H1 (cell line): ENCODE results near the gene TFAP2C. TPM values are rescaled to one million over a fixed set of nuclear protein-coding genes. Genes with fewer than 3 reads are reported as not detected.

Experiments used
- CTCF ChIA-PET: fragments of 300-600 bp; sonication (Branson Sonifier 250); formaldehyde crosslinking; loops from one replicate; lab custom pipeline; 2021; ENCODE audit not compliant: partially characterized antibody; lab: Charles Lee
- POLR2A ChIA-PET: fragments of 300-600 bp; sonication (Branson Sonifier 250); formaldehyde crosslinking; loops from one replicate; lab custom pipeline; 2021; ENCODE audit warnings: inconsistent platforms; ENCODE audit not compliant: partially characterized antibody; lab: Charles Lee
- DNase-seq, 2 experiments: peaks; one replicate each; pipeline versions ENCODE4 v3.0.0 to v3.0.0-alpha.2; 2010 to 2022; ENCODE audit warnings: low spot score in 2 of 2, low read depth in 1 of 2, mixed read lengths in 1 of 2
- FAIRE-seq: peaks from 2 replicates; lab custom pipeline; 2011; peaks lifted over from hg19 to GRCh38; lab: Jason Lieb, UNC
- H2AFZ ChIP-seq: 2 replicates; pipeline ENCODE4 v1.8.1; 2012; ENCODE audit warnings: low read length, inconsistent platforms
- H2AK5ac ChIP-seq: 2 replicates; pipeline ENCODE4 v1.6.1; 2013; ENCODE audit warnings: low read depth, low read length
- H2BK120ac ChIP-seq: replicated peaks from 2 replicates; pipeline ENCODE3; 2013; ENCODE audit warnings: low read depth, low read length, inconsistent platforms
- H2BK12ac ChIP-seq: 2 replicates; pipeline ENCODE4 v1.6.1; 2013; ENCODE audit warnings: low read depth, low read length
- H2BK15ac ChIP-seq: 2 replicates; pipeline ENCODE4 v1.6.1; 2013; ENCODE audit warnings: low read length
- H2BK20ac ChIP-seq: 2 replicates; pipeline ENCODE4 v1.6.1; 2013; ENCODE audit warnings: low read length
- H2BK5ac ChIP-seq: 2 replicates; pipeline ENCODE4 v1.6.1; 2013; ENCODE audit warnings: low read depth, low read length
- H3K14ac ChIP-seq: 2 replicates; pipeline ENCODE4 v1.6.1; 2013; ENCODE audit warnings: inconsistent platforms; ENCODE audit not compliant: insufficient read length
- H3K18ac ChIP-seq: 2 replicates; pipeline ENCODE4 v1.6.1; 2013; ENCODE audit warnings: low read length; ENCODE audit errors: extremely low read depth
- H3K23ac ChIP-seq: 2 replicates; pipeline ENCODE4 v1.6.1; 2013; ENCODE audit warnings: inconsistent platforms; ENCODE audit not compliant: insufficient read length
- H3K23me2 ChIP-seq: 2 replicates; pipeline ENCODE4 v1.6.1; 2013; ENCODE audit warnings: low read depth, low read length
- H3K27ac ChIP-seq: 2 replicates; pipeline ENCODE4 v1.6.1; 2011; ENCODE audit warnings: low read depth, low read length, inconsistent platforms
- H3K27me3 ChIP-seq, 4 experiments: replicated peaks in 1 of 4; 1 replicate in 1 of 4; 2 replicates in 3 of 4; pipeline versions ENCODE4 v1.6.1 to v1.8.1; 2011 to 2013; ENCODE audit warnings: low read length in 3 of 4, mild to moderate bottlenecking in 3 of 4, inconsistent platforms in 2 of 4, mixed read lengths in 2 of 4, moderate library complexity in 1 of 4; ENCODE audit not compliant: control insufficient read depth in 3 of 4, insufficient read depth in 3 of 4; ENCODE audit errors: extremely low read depth in 1 of 4
- H3K36me3 ChIP-seq, 4 experiments: 2 replicates each; pipeline versions ENCODE4 v1.6.1 to v1.8.1; 2011 to 2013; ENCODE audit warnings: mild to moderate bottlenecking in 4 of 4, low read length in 3 of 4, moderate library complexity in 2 of 4, control low read depth in 1 of 4, inconsistent platforms in 1 of 4; ENCODE audit not compliant: insufficient read depth in 4 of 4, control insufficient read depth in 2 of 4
- H3K4ac ChIP-seq: replicated peaks from 2 replicates; pipeline ENCODE3; 2013; ENCODE audit warnings: low read length, low read depth, mixed read lengths, inconsistent platforms; ENCODE audit not compliant: insufficient read length
- H3K4me1 ChIP-seq, 4 experiments: replicated peaks in 1 of 4; 1 replicate in 1 of 4; 2 replicates in 3 of 4; pipeline versions ENCODE4 v1.6.1 to v1.8.1; 2011 to 2013; ENCODE audit warnings: low read length in 3 of 4, inconsistent platforms in 2 of 4, mixed read lengths in 1 of 4; ENCODE audit not compliant: insufficient read depth in 4 of 4, control insufficient read depth in 3 of 4
- H3K4me2 ChIP-seq, 2 experiments: 2 replicates each; pipeline versions ENCODE4 v1.6.1 to v1.8.1; 2011 to 2013; ENCODE audit warnings: low read depth in 2 of 2, low read length in 2 of 2, control low read depth in 1 of 2, inconsistent platforms in 1 of 2, mild to moderate bottlenecking in 1 of 2; ENCODE audit not compliant: insufficient read depth in 1 of 2
- H3K4me3 ChIP-seq, 4 experiments: fragments of 200-600, 300-600 bp in 1 of 4; sonication (generic), shearing (Covaris generic), sonication (Bioruptor Twin) in 1 of 4; 2 replicates each; pipeline versions ENCODE4 v1.5.1 to v1.8.1; 2011 to 2016; ENCODE audit warnings: low read length in 4 of 4, low read depth in 3 of 4, control low read depth in 2 of 4, inconsistent platforms in 2 of 4, mild to moderate bottlenecking in 2 of 4, mixed read lengths in 1 of 4, moderate library complexity in 1 of 4; ENCODE audit not compliant: insufficient read depth in 2 of 4; ENCODE audit errors: extremely low read depth in 1 of 4
- H3K56ac ChIP-seq: replicated peaks from 2 replicates; pipeline ENCODE3; 2013; ENCODE audit warnings: low read depth, mild to moderate bottlenecking, mixed read lengths, low read length, inconsistent platforms; ENCODE audit not compliant: insufficient read length
- H3K79me1 ChIP-seq: 2 replicates; pipeline ENCODE4 v1.6.1; 2013; ENCODE audit warnings: low read depth, low read length, control low read depth
- H3K79me2 ChIP-seq, 2 experiments: 2 replicates each; pipeline versions ENCODE4 v1.6.1 to v1.8.1; 2012 to 2013; ENCODE audit warnings: low read length in 2 of 2, mild to moderate bottlenecking in 2 of 2, inconsistent platforms in 1 of 2; ENCODE audit not compliant: insufficient read depth in 2 of 2, control insufficient read depth in 1 of 2
- H3K9ac ChIP-seq, 4 experiments: replicated peaks in 1 of 4; 1 replicate in 1 of 4; 2 replicates in 3 of 4; pipeline versions ENCODE4 v1.6.1 to v1.8.1; 2011 to 2013; ENCODE audit warnings: low read depth in 3 of 4, low read length in 3 of 4, control low read depth in 2 of 4, mild to moderate bottlenecking in 2 of 4, moderate library complexity in 2 of 4, inconsistent platforms in 1 of 4; ENCODE audit errors: extremely low read depth in 1 of 4
- H3K9me3 ChIP-seq, 2 experiments: 2 replicates each; pipeline versions ENCODE4 v1.6.1 to v1.8.1; 2012 to 2013; ENCODE audit warnings: mild to moderate bottlenecking in 2 of 2, moderate library complexity in 2 of 2, control low read depth in 1 of 2, inconsistent platforms in 1 of 2, low read depth in 1 of 2, low read length in 1 of 2, mixed read lengths in 1 of 2; ENCODE audit not compliant: insufficient read depth in 2 of 2
- H4K20me1 ChIP-seq, 2 experiments: replicated peaks in 1 of 2; 2 replicates each; pipeline versions ENCODE3 to v1.8.1; 2011 to 2013; ENCODE audit warnings: inconsistent platforms in 2 of 2, low read length in 2 of 2, mild to moderate bottlenecking in 1 of 2; ENCODE audit not compliant: insufficient read depth in 2 of 2, control insufficient read depth in 1 of 2
- H4K5ac ChIP-seq: 2 replicates; pipeline ENCODE4 v1.6.1; 2013; ENCODE audit warnings: low read length, low read depth, mixed read lengths, inconsistent platforms; ENCODE audit not compliant: insufficient read length
- H4K8ac ChIP-seq: 2 replicates; pipeline ENCODE4 v1.8.0; 2013; ENCODE audit warnings: mild to moderate bottlenecking, moderate library complexity, low read length, inconsistent platforms; ENCODE audit not compliant: insufficient read depth; ENCODE audit errors: extremely low read depth
- H4K91ac ChIP-seq: replicated peaks from 2 replicates; pipeline ENCODE3; 2013; ENCODE audit warnings: low read length, mixed read lengths, inconsistent platforms; ENCODE audit not compliant: insufficient read length
- ASH2L ChIP-seq: fragments of 200-600, 300-600 bp; sonication (generic); IDR thresholded peaks from one replicate; pipeline ENCODE4 v1.7.1; 2017; ENCODE audit warnings: low read length
- BRCA1 ChIP-seq: IDR thresholded peaks from 2 replicates; pipeline ENCODE4 v1.6.1; 2012; ENCODE audit warnings: low read depth, low read length, improper control_type of control experiment
- CBX8 ChIP-seq: fragments of 300-800, 300-1000 bp; sonication (generic); IDR thresholded peaks from 2 replicates; pipeline ENCODE4 v1.7.1; 2016; ENCODE audit warnings: low read depth, low read length, borderline replicate concordance
- EP300 ChIP-seq, 2 experiments: IDR thresholded peaks; 1 replicate in 1 of 2; 2 replicates in 1 of 2; pipeline ENCODE4 v1.6.1; 2011 to 2012; ENCODE audit warnings: low read depth in 2 of 2, low read length in 2 of 2, mild to moderate bottlenecking in 2 of 2, borderline replicate concordance in 1 of 2, inconsistent platforms in 1 of 2, moderate library complexity in 1 of 2
- GABPA ChIP-seq: IDR thresholded peaks from 2 replicates; pipeline ENCODE4 v1.6.1; 2011; ENCODE audit warnings: mild to moderate bottlenecking, low read length, moderate library complexity, borderline replicate concordance; ENCODE audit not compliant: insufficient read depth
- KDM1A ChIP-seq: fragments of 200-600, 300-600 bp; sonication (generic); IDR thresholded peaks from 2 replicates; pipeline ENCODE4 v1.7.1; 2016; ENCODE audit warnings: mild to moderate bottlenecking, low read length, borderline replicate concordance
- KDM5A ChIP-seq: fragments of 200-600 bp; IDR thresholded peaks from 2 replicates; pipeline ENCODE4 v1.7.1; 2012; ENCODE audit warnings: mild to moderate bottlenecking, low read length, inconsistent platforms, mixed read lengths
- MAX ChIP-seq: IDR thresholded peaks from 2 replicates; pipeline ENCODE4 v1.6.1; 2012; ENCODE audit warnings: inconsistent platforms
- NRF1 ChIP-seq: IDR thresholded peaks from 2 replicates; pipeline ENCODE4 v1.6.1; 2011; ENCODE audit warnings: mild to moderate bottlenecking, low read depth, low read length, improper control_type of control experiment
- RAD21 ChIP-seq, 2 experiments: IDR thresholded peaks in 1 of 2; conservative IDR thresholded peaks in 1 of 2; 2 replicates each; pipeline ENCODE4 v1.6.1; 2011; ENCODE audit warnings: low read depth in 2 of 2, low read length in 2 of 2, improper control_type of control experiment in 1 of 2, inconsistent platforms in 1 of 2, mild to moderate bottlenecking in 1 of 2, moderate library complexity in 1 of 2
- TAF1 ChIP-seq: IDR thresholded peaks from 2 replicates; pipeline ENCODE4 v1.6.1; 2011; ENCODE audit warnings: mild to moderate bottlenecking, low read depth, low read length
- TBP ChIP-seq: IDR thresholded peaks from 2 replicates; pipeline ENCODE4 v1.6.1; 2011; ENCODE audit warnings: low read depth, low read length, improper control_type of control experiment
- USF2 ChIP-seq: IDR thresholded peaks from 2 replicates; pipeline ENCODE4 v1.6.1; 2011; ENCODE audit warnings: low read length, improper control_type of control experiment
- WGBS, 2 experiments: shearing (Covaris generic) in 1 of 2; methylation state at CpG; one replicate each; pipeline versions ENCODE4 v1.1.6 to v1.1.7; 2013 to 2015; ENCODE audit warnings: low lambda C conversion rate in 2 of 2, mixed read lengths in 2 of 2, inconsistent platforms in 1 of 2, low coverage in 1 of 2, missing lambda C conversion rate in 1 of 2; ENCODE audit not compliant: insufficient replicate concordance in 2 of 2, insufficient coverage in 1 of 2, insufficient read length in 1 of 2; ENCODE audit errors: extremely low coverage in 1 of 2, missing lambda C conversion rate in 1 of 2; 5-methylcytosine and 5-hydroxymethylcytosine counted together
- polyA plus RNA-seq, 7 experiments: library from polyadenylated mRNA; depleted of rRNA in 3 of 7; stranded (reverse) in 5 of 7; unstranded in 2 of 7; fragments of >200 nt in 5 of 7; fragments of 200-250 nt in 2 of 7; gene quantifications; 1 replicate in 5 of 7; 2 replicates in 1 of 7; 4 replicates in 1 of 7; pipeline versions ENCODE4 v1.2.1 to v1.2.3, GENCODE V29; 2011 to 2013; ENCODE audit warnings: missing spikeins in 2 of 7, mixed read lengths in 2 of 7
- total RNA-seq: library from RNA; stranded (reverse); fragmentation: NEBNext Ultra II Directional; extraction: Animal tissue kit (Norgen Biotek cat#: 25700); gene quantifications from 2 replicates; pipeline ENCODE4 v1.2.1, GENCODE V29; 2021

TFAP2C gene
- total and polyA plus RNA-seq, 2 of the 8 experiments (the other 6 are each of a cell fraction or from before 2014, with no cell fraction given) = 1.7 to 5.8 TPM

GRCh38 chr20:56664796-56665195 lies 35.7 kb downstream of the TFAP2C start:
- no peak overlapping the region for H2BK15ac ChIP-seq
- H2AK5ac ChIP-seq = no peak overlapping the region
- H3K23ac ChIP-seq = no peak overlapping the region
- H3K4me1 ChIP-seq = peaks cover 0 to 2% (median 0%) of the 10 kb centered on the region in 4 experiments; a peak in 1 of 7 replicates
- no peaks in the 10 kb centered on the region for H3K79me1 ChIP-seq
- H3K9me3 ChIP-seq = no peaks in the 10 kb centered on the region
- no peaks in the 10 kb centered on the region for H4K20me1 ChIP-seq
- no peak overlapping the region for H2BK120ac ChIP-seq
- H4K8ac ChIP-seq = no peak overlapping the region
- H4K91ac ChIP-seq = peak overlapping the region; percentile 40
- H3K27ac ChIP-seq = no peak overlapping the region
- ChIA-PET POLR2A (no interaction called here), CTCF (interaction anchor here (0.6 to 1.6 kb wide), 5 partner anchors 9 to 35 kb away, joined by 3 to 6 read pairs (median 3); no protein-coding TSS in a partner anchor)
- H3K4me2 ChIP-seq = no peak overlapping the region
- no peak overlapping the region for H3K4me3 ChIP-seq
- no peaks in the 10 kb centered on the region for H3K36me3 ChIP-seq
- no peak overlapping the region for H2BK20ac ChIP-seq
- H2BK12ac ChIP-seq = no peak overlapping the region
- no peak overlapping the region for H3K9ac ChIP-seq
- H3K27me3 ChIP-seq = no peaks in the 10 kb centered on the region
- no peaks in the 10 kb centered on the region for H3K23me2 ChIP-seq
- H3K18ac ChIP-seq = no peak overlapping the region
- H3K79me2 ChIP-seq = no peaks in the 10 kb centered on the region
- H3K14ac ChIP-seq = no peak overlapping the region
- WGBS, 2 experiments = 89% methylated on average over 1 of the region's 1 CpG; no CpG with 5 or more reads in 1 of the 2 experiments
- DNase-seq (no peak), FAIRE-seq (no peak)
- H3K4ac ChIP-seq = no peak overlapping the region
- no peak overlapping the region for H3K56ac ChIP-seq
- no peak overlapping the region for H2AFZ ChIP-seq
- H2BK5ac ChIP-seq = no peak overlapping the region
- no peak overlapping the region for H4K5ac ChIP-seq
- TF ChIP-seq USF2 = no peak
- no peak for TF ChIP-seq EP300 (IDR thresholded peaks at IDR 0.05; ENCODE audit: borderline replicate concordance in 1 of 2, low read depth in 2 of 2, low read length in 2 of 2)
- TF ChIP-seq GABPA = no peak
- no peak for TF ChIP-seq NRF1
- no peak for TF ChIP-seq ASH2L
- no peak for TF ChIP-seq TAF1
- no peak for TF ChIP-seq CBX8
- no peak for TF ChIP-seq RAD21 (IDR thresholded peaks at IDR 0.05 in 1 of 2, conservative IDR thresholded peaks at IDR 0.05 in 1 of 2; ENCODE audit: low read depth in 2 of 2, low read length in 2 of 2)
- no peak for TF ChIP-seq KDM1A
- no peak for TF ChIP-seq MAX
- TF ChIP-seq TBP = no peak
- no peak for TF ChIP-seq BRCA1
- no peak for TF ChIP-seq KDM5A
